ENCODE measurements around the gene MOV10. TPM values are rescaled to one million over a fixed set of nuclear protein-coding genes. Genes with fewer than 3 reads are reported as not detected.

The MOV10 gene
- total RNA-seq, 2 experiments from 2014 or later, result 80.6 to 89.3 TPM

- intact Hi-C loops (cut with DNase I, micrococcal nuclease), result no loop called here
- Histone ChIP-seq H3K27ac (ENCODE audit: low read depth in 1 of 2, low read length in 2 of 2) (no peak overlapping the region), H3K4me3 (ENCODE audit: low read length) (no peak overlapping the region), H3K9me3 (ENCODE audit: control insufficient read depth in 1 of 2, insufficient read depth in 1 of 2, low read length in 2 of 2) (no peaks in the 10 kb centered on the region), H3K4me1 (ENCODE audit: insufficient read depth, low read length) (no peaks in the 10 kb centered on the region), H3K27me3 (ENCODE audit: control insufficient read depth in 1 of 2, insufficient read depth in 2 of 2, low read length in 2 of 2) (no peaks in the 10 kb centered on the region), H3K36me3 (ENCODE audit: insufficient read depth, low read length) (peaks cover 49% of the 10 kb centered on the region)
- Mint-ChIP-seq H3K27me3 (no peaks in the 10 kb centered on the region), H3K9me3 (no peaks in the 10 kb centered on the region), H3K4me3 (no peak overlapping the region), H3K4me1 (ENCODE audit: low read depth) (peaks cover 7% of the 10 kb centered on the region), H3K36me3 (ENCODE audit: low read depth) (peaks cover 54% of the 10 kb centered on the region), H3K27ac (no peak overlapping the region)
- ChIA-PET POLR2A (no interaction called here), CTCF (no interaction called here)
- peak in 1 of 14 experiments; percentile 6 for DNase-seq
- TF ChIP-seq CTCF (IDR thresholded peaks at IDR 0.05), result no peak
- ATAC-seq (ENCODE audit: poor library complexity), result no peak
These were observed 15.4 kb downstream of the MOV10 start for GRCh38 chr1:112689842-112690237.

DNA sequence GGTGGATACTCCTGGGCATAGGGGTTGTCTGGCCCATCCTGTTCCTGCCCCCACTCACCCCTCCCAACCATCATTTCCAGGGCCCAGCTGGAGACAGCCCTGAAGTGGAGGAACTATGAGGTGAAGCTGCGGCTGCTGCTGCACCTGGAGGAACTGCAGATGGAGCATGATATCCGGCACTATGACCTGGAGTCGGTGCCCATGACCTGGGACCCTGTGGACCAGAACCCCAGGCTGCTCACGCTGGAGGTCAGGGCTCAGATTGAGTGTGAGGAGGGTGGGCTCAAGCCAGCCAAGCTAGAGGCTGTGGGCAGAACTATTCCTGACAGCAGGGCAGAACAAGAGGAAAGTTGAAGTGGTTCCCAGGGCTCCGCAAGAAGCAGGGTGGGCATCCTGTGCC, 18.2 kb downstream of the MOV10 start:
- ChIA-PET POLR2A (no interaction called here), CTCF (no interaction called here)
- Histone ChIP-seq H3K27me3 (ENCODE audit: control insufficient read depth in 1 of 2, insufficient read depth in 2 of 2, low read length in 2 of 2) (no peaks in the 10 kb centered on the region), H3K4me3 (ENCODE audit: low read length) (no peak overlapping the region), H3K36me3 (ENCODE audit: insufficient read depth, low read length) (peaks cover 67% of the 10 kb centered on the region), H3K27ac (ENCODE audit: low read depth in 1 of 2, low read length in 2 of 2) (no peak overlapping the region), H3K9me3 (ENCODE audit: control insufficient read depth in 1 of 2, insufficient read depth in 1 of 2, low read length in 2 of 2) (no peaks in the 10 kb centered on the region), H3K4me1 (ENCODE audit: insufficient read depth, low read length) (no peaks in the 10 kb centered on the region)
- TF ChIP-seq CTCF (IDR thresholded peaks at IDR 0.05), result no peak
- no peak overlapping the region for H3K27ac Mint-ChIP-seq
- no peak overlapping the region for H3K4me3 Mint-ChIP-seq
- peaks cover 75% of the 10 kb centered on the region for H3K36me3 Mint-ChIP-seq (ENCODE audit: low read depth)
- H3K9me3 Mint-ChIP-seq, result no peaks in the 10 kb centered on the region
- DNase-seq (no peak), ATAC-seq (ENCODE audit: poor library complexity) (no peak)
- intact Hi-C loops (cut with DNase I, micrococcal nuclease), result no loop called here
- H3K27me3 Mint-ChIP-seq, result no peaks in the 10 kb centered on the region
- H3K4me1 Mint-ChIP-seq (ENCODE audit: low read depth), result no peaks in the 10 kb centered on the region

DNA sequence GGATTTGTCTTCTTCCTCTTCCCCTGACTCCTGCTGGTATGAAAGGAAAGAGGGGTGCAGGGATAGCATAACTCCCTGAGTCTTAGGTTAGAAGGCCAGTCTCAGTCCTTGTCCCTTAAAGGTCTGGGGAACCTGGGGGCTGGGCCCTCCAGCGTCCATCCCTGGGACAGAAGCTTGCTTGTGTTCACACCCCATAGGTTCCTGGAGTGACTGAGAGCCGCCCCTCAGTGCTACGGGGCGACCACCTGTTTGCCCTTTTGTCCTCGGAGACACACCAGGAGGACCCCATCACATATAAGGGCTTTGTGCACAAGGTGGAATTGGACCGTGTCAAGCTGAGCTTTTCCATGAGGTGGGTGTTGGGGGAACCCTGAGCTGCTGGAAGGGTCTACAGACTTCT, 19.4 kb downstream of the MOV10 start:
- peaks cover 73% of the 10 kb centered on the region for H3K36me3 Mint-ChIP-seq (ENCODE audit: low read depth)
- DNase-seq, result no peak
- POLR2A ChIA-PET, result no interaction called here

More for the DNA sequence above, 19.4 kb downstream of the MOV10 start:
- H3K9me3 ChIP-seq (ENCODE audit: control insufficient read depth in 1 of 2, insufficient read depth in 1 of 2, low read length in 2 of 2), result no peaks in the 10 kb centered on the region
- no peaks in the 10 kb centered on the region for H3K4me1 Mint-ChIP-seq (ENCODE audit: low read depth)
- CTCF ChIA-PET, result interaction anchor here (0.7 kb wide), 1 partner anchor 200 kb away, joined by 3 read pairs; no protein-coding TSS in a partner anchor
- H3K27ac Mint-ChIP-seq, result no peak overlapping the region
- no peaks in the 10 kb centered on the region for H3K27me3 ChIP-seq (ENCODE audit: control insufficient read depth in 1 of 2, insufficient read depth in 2 of 2, low read length in 2 of 2)
- no peak for ATAC-seq (ENCODE audit: poor library complexity)
- peaks cover 2% of the 10 kb centered on the region for H3K4me1 ChIP-seq (ENCODE audit: insufficient read depth, low read length)
- no peak overlapping the region for H3K4me3 ChIP-seq (ENCODE audit: low read length)
- peaks cover 75% of the 10 kb centered on the region for H3K36me3 ChIP-seq (ENCODE audit: insufficient read depth, low read length)
- no peak for TF ChIP-seq CTCF (IDR thresholded peaks at IDR 0.05)
- H3K27me3 Mint-ChIP-seq, result no peaks in the 10 kb centered on the region
- H3K9me3 Mint-ChIP-seq, result no peaks in the 10 kb centered on the region
- no peak overlapping the region for H3K27ac ChIP-seq (ENCODE audit: low read depth in 1 of 2, low read length in 2 of 2)
- no peak overlapping the region for H3K4me3 Mint-ChIP-seq
- intact Hi-C loops (cut with DNase I, micrococcal nuclease), result no loop called here
